SK-N-SH (cell line): ENCODE measurements around the gene SNX5. TPM values are rescaled to one million over a fixed set of nuclear protein-coding genes. Genes with fewer than 3 reads are reported as not detected.

Experiments used
- CTCF ChIA-PET: fragments of 300-600, 350-600 bp; formaldehyde crosslinking; extraction: SDS; loops from one replicate; lab custom pipeline; 2021; lab: Yijun Ruan, JAX
- POLR2A ChIA-PET: fragments of 350-600 bp; sonication (Branson Sonifier 250); formaldehyde crosslinking; extraction: SDS; loops from one replicate; lab custom pipeline; 2020; ENCODE audit warnings: antibody characterized with exemption, inconsistent platforms; lab: Yijun Ruan, JAX
- DNase-seq: peaks from one replicate; pipeline ENCODE4 v3.0.0; 2012
- H2AFZ ChIP-seq: fragments of 200-600 bp; sonication (generic); 2 replicates; pipeline ENCODE4 v1.8.1; 2016; ENCODE audit warnings: antibody characterized with exemption, mild to moderate bottlenecking, low read depth
- H3F3A ChIP-seq: fragments of 200-600 bp; sonication (generic); replicated peaks from 2 replicates; pipeline ENCODE3; 2016; ENCODE audit warnings: antibody characterized with exemption, mild to moderate bottlenecking; ENCODE audit not compliant: insufficient read depth
- H3K27ac ChIP-seq, 2 experiments: fragments of 200-500 bp in 1 of 2; fragments of 200-600 bp in 1 of 2; sonication (Bioruptor generic) in 1 of 2; sonication (generic), shearing (Covaris generic) in 1 of 2; 2 replicates each; pipeline versions ENCODE4 v1.5.1 to v1.6.1; 2014 to 2016; ENCODE audit warnings: low read depth in 2 of 2, inconsistent platforms in 1 of 2, low read length in 1 of 2, mild to moderate bottlenecking in 1 of 2, mixed read lengths in 1 of 2
- H3K27me3 ChIP-seq: fragments of 200-600 bp; sonication (generic), shearing (Covaris generic); 2 replicates; pipeline ENCODE4 v1.6.1; 2016; ENCODE audit warnings: mixed run types; ENCODE audit not compliant: insufficient read depth
- H3K36me3 ChIP-seq, 2 experiments: fragments of 200-500 bp in 1 of 2; fragments of 200-600 bp in 1 of 2; sonication (Bioruptor generic) in 1 of 2; sonication (generic) in 1 of 2; replicated peaks in 1 of 2; 2 replicates each; pipeline versions ENCODE3 to v1.5.1; 2014 to 2016; ENCODE audit warnings: low read length in 1 of 2, mild to moderate bottlenecking in 1 of 2; ENCODE audit not compliant: insufficient read depth in 2 of 2, control insufficient read depth in 1 of 2
- H3K4me1 ChIP-seq, 2 experiments: fragments of 200-500 bp in 1 of 2; fragments of 200-600 bp in 1 of 2; sonication (Bioruptor generic) in 1 of 2; sonication (generic), shearing (Covaris generic) in 1 of 2; 2 replicates each; pipeline versions ENCODE4 v1.5.1 to v1.6.1; 2014 to 2016; ENCODE audit warnings: low read depth in 1 of 2, low read length in 1 of 2, mixed run types in 1 of 2; ENCODE audit not compliant: insufficient read depth in 2 of 2, control insufficient read depth in 1 of 2
- H3K4me2 ChIP-seq: fragments of 200-600 bp; sonication (generic), shearing (Covaris generic); 2 replicates; pipeline ENCODE4 v1.6.1; 2017; ENCODE audit warnings: mixed run types
- H3K4me3 ChIP-seq, 2 experiments: fragments of 200-500 bp in 1 of 2; fragments of 200-600 bp in 1 of 2; sonication (Bioruptor generic) in 1 of 2; sonication (generic), shearing (Covaris generic) in 1 of 2; 2 replicates each; pipeline versions ENCODE4 v1.5.1 to v1.8.1; 2014 to 2016; ENCODE audit warnings: low read depth in 2 of 2, inconsistent platforms in 1 of 2, low read length in 1 of 2, mild to moderate bottlenecking in 1 of 2, mixed read lengths in 1 of 2, moderate library complexity in 1 of 2
- H3K79me2 ChIP-seq: fragments of 200-600 bp; sonication (generic); 2 replicates; pipeline ENCODE4 v1.8.1; 2017; ENCODE audit warnings: mild to moderate bottlenecking; ENCODE audit not compliant: insufficient read depth
- H3K9ac ChIP-seq: fragments of 200-600 bp; sonication (generic); 2 replicates; pipeline ENCODE4 v1.6.1; 2017; ENCODE audit warnings: mixed run types
- H3K9me2 ChIP-seq: fragments of 200-600 bp; sonication (generic); 2 replicates; pipeline ENCODE4 v1.6.1; 2017; ENCODE audit warnings: mixed run types
- H3K9me3 ChIP-seq: fragments of 200-600 bp; sonication (generic); 2 replicates; pipeline ENCODE4 v1.6.1; 2017; ENCODE audit warnings: mixed run types, mild to moderate bottlenecking, moderate library complexity
- H4K20me1 ChIP-seq: fragments of 200-600 bp; sonication (generic); 2 replicates; pipeline ENCODE4 v1.6.1; 2017; ENCODE audit warnings: mild to moderate bottlenecking, mixed run types; ENCODE audit not compliant: insufficient read depth
- GATA2 ChIP-seq: sonication (generic); formaldehyde crosslinking; IDR thresholded peaks from 2 replicates; pipeline ENCODE4 v1.5.0; 2020; ENCODE audit warnings: mild to moderate bottlenecking, missing genetic modification reagents
- JUND ChIP-seq: IDR thresholded peaks from 2 replicates; pipeline ENCODE4 v1.4.0; 2012
- NRF1 ChIP-seq: IDR thresholded peaks from 2 replicates; pipeline ENCODE4 v1.6.1; 2012; ENCODE audit warnings: low read depth, mild to moderate bottlenecking, low read length
- YY1 ChIP-seq: IDR thresholded peaks from 2 replicates; pipeline ENCODE4 v1.4.0; 2012; ENCODE audit warnings: low read depth, mild to moderate bottlenecking
- WGBS: methylation state at CpG from one replicate; pipeline ENCODE4 v1.1.6; 2017; ENCODE audit warnings: low lambda C conversion rate; 5-methylcytosine and 5-hydroxymethylcytosine counted together
- polyA plus RNA-seq, 3 experiments: library from polyadenylated mRNA; depleted of rRNA; stranded (reverse); fragments of >200 nt; gene quantifications; 2 replicates each; pipeline ENCODE4 v1.2.3, GENCODE V29; 2012
- TF ChIP-seq, protein P1 (sequence below): fragments of 200-600 bp; sonication (generic); IDR thresholded peaks from 2 replicates; pipeline ENCODE4 v1.6.1; 2017; ENCODE audit warnings: antibody characterized with exemption, mild to moderate bottlenecking, moderate library complexity
- TF ChIP-seq, protein P2 (sequence below): IDR thresholded peaks from 2 replicates; pipeline ENCODE4 v1.4.0; 2012; ENCODE audit warnings: low read depth
- TF ChIP-seq, protein P3 (sequence below): IDR thresholded peaks from 2 replicates; pipeline ENCODE4 v1.4.0; 2012; ENCODE audit warnings: low read depth, borderline replicate concordance

Gene SNX5
- polyA plus RNA-seq, 1 of the 3 experiments (the other 2 are of a cell fraction), result 76.2 TPM

DNA sequence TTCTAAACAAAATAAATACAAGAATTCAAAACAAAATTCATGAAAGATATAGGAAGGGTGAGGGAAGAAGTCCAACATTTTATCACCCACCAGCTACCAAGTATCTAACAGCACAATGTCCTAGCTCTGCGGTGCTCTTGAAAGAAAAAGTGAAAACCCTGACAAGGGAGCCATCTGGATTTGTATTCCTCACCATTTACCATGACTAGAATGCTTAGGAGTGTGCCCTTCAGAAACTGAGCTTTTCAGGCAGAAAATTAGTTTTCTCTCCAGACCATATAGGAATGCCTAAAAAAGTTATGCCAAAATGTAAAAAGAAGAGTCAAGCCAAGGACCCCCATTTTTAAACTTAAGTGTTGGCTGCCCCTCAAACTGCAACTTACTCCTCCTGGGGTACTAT is 4.5 kb downstream of the SNX5 start:
- Histone ChIP-seq H3K4me2 (no peak overlapping the region), H3K79me2 (peaks cover 92% of the 10 kb centered on the region), H4K20me1 (peaks cover 78% of the 10 kb centered on the region), H3K27ac (no peak overlapping the region), H3K4me3 (no peak overlapping the region), H3K9me2 (no peaks in the 10 kb centered on the region), H3F3A (peaks cover 4% of the 10 kb centered on the region), H3K4me1 (peaks cover 12 to 18% of the 10 kb centered on the region in 2 experiments; a peak in 3 of 4 replicates), H3K36me3 (peaks cover 2 to 19% of the 10 kb centered on the region in 2 experiments), H3K9ac (no peak overlapping the region), H3K9me3 (no peaks in the 10 kb centered on the region), H2AFZ (no peak overlapping the region), H3K27me3 (no peaks in the 10 kb centered on the region)
- no peak for DNase-seq
- TF ChIP-seq GATA2 (no peak), NRF1 (no peak)
- TF ChIP-seq, protein P1, sequence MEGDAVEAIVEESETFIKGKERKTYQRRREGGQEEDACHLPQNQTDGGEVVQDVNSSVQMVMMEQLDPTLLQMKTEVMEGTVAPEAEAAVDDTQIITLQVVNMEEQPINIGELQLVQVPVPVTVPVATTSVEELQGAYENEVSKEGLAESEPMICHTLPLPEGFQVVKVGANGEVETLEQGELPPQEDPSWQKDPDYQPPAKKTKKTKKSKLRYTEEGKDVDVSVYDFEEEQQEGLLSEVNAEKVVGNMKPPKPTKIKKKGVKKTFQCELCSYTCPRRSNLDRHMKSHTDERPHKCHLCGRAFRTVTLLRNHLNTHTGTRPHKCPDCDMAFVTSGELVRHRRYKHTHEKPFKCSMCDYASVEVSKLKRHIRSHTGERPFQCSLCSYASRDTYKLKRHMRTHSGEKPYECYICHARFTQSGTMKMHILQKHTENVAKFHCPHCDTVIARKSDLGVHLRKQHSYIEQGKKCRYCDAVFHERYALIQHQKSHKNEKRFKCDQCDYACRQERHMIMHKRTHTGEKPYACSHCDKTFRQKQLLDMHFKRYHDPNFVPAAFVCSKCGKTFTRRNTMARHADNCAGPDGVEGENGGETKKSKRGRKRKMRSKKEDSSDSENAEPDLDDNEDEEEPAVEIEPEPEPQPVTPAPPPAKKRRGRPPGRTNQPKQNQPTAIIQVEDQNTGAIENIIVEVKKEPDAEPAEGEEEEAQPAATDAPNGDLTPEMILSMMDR, result no peak
- ChIA-PET CTCF (interaction anchor here (1.0 to 3.5 kb wide), 3 partner anchors 25 to 393 kb away, joined by 3 to 16 read pairs (median 8); no protein-coding TSS in a partner anchor), POLR2A (no interaction called here)
- WGBS, result 100% methylated on average over 1 of the region's 1 CpG

DNA sequence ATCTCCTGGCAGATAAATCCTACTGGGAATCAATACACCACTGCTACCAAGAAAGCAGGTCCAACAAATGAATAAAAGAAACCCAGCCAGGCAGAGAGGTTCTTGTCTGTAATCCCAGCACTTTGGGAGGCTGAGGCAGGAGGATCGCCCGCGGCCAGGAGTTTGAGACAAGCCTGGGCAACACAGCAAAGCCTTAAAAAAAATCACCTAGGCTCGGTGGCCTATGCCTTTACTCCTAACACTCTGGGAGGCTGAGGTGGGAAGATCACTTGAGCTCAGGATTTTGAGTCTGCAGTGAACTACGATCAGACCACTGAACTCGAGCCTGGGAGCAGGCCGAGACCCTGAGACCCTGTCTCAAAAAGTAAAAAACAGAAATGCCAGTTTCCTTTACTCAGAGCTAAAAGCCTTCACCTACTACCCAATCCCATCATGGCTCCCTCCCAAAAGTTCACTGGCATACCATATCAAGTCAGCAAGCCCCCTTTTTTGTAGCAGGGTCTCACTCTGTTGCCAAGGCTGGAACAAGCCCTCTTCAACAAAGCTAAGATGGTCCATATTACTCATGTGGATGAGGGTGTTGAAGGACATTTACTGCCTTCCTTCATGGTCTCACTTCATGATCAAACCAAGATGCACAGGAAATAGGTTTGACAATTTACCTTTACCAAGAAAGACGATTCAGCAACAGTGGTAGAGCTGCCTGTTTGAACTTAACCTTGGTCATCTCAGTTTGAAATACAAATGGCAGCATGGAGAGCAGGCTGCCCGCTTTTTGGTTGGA is 5.3 kb downstream of the SNX5 start:
- Histone ChIP-seq H3K9ac (no peak overlapping the region), H3K27me3 (no peaks in the 10 kb centered on the region), H3K9me2 (no peaks in the 10 kb centered on the region), H3K4me1 (peaks cover 17 to 22% of the 10 kb centered on the region in 2 experiments; a peak in 3 of 4 replicates), H3K36me3 (peaks cover 2 to 19% of the 10 kb centered on the region in 2 experiments), H3K9me3 (no peaks in the 10 kb centered on the region), H3K4me2 (no peak overlapping the region), H3F3A (peaks cover 4% of the 10 kb centered on the region), H3K4me3 (no peak overlapping the region), H3K79me2 (peaks cover 99% of the 10 kb centered on the region), H3K27ac (peak overlapping the region in 1 of 2 experiments; percentile 13; a peak in 1 of 4 replicates), H2AFZ (no peak overlapping the region), H4K20me1 (peaks cover 85% of the 10 kb centered on the region)
- ChIA-PET CTCF (interaction anchor here (0.8 to 3.5 kb wide), 4 partner anchors 16 to 392 kb away, joined by 3 to 16 read pairs (median 3); no protein-coding TSS in a partner anchor), POLR2A (no interaction called here)
- TF ChIP-seq JUND (no peak), YY1 (no peak)
- TF ChIP-seq, protein P2, sequence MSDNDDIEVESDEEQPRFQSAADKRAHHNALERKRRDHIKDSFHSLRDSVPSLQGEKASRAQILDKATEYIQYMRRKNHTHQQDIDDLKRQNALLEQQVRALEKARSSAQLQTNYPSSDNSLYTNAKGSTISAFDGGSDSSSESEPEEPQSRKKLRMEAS, result no peak
- TF ChIP-seq, protein P3, sequence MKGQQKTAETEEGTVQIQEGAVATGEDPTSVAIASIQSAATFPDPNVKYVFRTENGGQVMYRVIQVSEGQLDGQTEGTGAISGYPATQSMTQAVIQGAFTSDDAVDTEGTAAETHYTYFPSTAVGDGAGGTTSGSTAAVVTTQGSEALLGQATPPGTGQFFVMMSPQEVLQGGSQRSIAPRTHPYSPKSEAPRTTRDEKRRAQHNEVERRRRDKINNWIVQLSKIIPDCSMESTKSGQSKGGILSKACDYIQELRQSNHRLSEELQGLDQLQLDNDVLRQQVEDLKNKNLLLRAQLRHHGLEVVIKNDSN, result no peak
- DNase-seq, result no peak
- 86% methylated on average over 8 of the region's 9 CpGs for WGBS
